ENCODE data around the gene PTPRR. TPM values are rescaled to one million over a fixed set of nuclear protein-coding genes. Genes with fewer than 3 reads are reported as not detected.

The PTPRR gene
- total RNA-seq, 4 donors from 2014 or later, result 0.15 TPM; not detected in 3

DNA sequence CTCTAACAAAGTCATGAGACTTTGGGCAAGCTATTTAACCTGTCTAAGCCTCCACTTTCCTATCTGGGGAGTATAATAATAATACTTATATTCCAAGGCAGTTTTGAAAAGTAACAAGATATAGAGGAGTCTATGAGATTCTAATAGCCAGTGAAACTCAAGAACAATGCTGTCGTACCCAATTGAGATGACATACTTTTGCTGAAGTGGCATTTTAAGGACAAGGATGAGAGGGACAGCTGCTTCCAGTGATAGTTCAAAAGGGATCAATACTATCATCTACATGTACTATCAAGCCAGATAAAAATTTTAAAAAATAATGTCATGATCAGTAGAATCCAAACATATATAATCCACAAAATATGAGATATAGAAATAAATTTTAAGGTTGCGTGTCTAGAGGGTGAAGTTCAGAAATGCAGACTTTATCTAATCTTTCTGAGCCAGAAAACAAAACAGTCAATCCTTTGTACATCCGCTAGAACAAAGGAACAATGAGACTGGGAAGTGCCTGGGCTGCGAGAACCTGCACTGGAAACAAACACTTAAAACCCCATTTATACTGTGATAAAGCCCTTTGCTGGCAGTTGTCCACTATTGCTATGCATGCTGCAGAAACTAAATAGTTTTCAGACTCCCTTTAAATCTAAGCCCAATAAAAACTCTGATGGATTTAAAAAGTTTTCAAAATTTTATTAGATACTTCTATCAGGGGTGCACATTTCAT lies 321.9 kb downstream of the PTPRR start:
- TF ChIP-seq, protein P1, sequence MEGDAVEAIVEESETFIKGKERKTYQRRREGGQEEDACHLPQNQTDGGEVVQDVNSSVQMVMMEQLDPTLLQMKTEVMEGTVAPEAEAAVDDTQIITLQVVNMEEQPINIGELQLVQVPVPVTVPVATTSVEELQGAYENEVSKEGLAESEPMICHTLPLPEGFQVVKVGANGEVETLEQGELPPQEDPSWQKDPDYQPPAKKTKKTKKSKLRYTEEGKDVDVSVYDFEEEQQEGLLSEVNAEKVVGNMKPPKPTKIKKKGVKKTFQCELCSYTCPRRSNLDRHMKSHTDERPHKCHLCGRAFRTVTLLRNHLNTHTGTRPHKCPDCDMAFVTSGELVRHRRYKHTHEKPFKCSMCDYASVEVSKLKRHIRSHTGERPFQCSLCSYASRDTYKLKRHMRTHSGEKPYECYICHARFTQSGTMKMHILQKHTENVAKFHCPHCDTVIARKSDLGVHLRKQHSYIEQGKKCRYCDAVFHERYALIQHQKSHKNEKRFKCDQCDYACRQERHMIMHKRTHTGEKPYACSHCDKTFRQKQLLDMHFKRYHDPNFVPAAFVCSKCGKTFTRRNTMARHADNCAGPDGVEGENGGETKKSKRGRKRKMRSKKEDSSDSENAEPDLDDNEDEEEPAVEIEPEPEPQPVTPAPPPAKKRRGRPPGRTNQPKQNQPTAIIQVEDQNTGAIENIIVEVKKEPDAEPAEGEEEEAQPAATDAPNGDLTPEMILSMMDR (IDR thresholded peaks at IDR 0.05), result no peak
- H3K4me3 ChIP-seq (ENCODE audit: low read depth, poor library complexity, severe bottlenecking), result no peak overlapping the region
- intact Hi-C loops (cut with DNase I; ENCODE audit: low total_unique reads), result loop anchor here (10.0 kb wide), 1 partner anchor 116 kb away; no protein-coding TSS in a partner anchor
- WGBS, 2 donors, result 68 to 73% methylated on average over 4 of the region's 4 CpGs
- DNase-seq (ENCODE audit: low spot score in 2 of 2), result no peak

DNA sequence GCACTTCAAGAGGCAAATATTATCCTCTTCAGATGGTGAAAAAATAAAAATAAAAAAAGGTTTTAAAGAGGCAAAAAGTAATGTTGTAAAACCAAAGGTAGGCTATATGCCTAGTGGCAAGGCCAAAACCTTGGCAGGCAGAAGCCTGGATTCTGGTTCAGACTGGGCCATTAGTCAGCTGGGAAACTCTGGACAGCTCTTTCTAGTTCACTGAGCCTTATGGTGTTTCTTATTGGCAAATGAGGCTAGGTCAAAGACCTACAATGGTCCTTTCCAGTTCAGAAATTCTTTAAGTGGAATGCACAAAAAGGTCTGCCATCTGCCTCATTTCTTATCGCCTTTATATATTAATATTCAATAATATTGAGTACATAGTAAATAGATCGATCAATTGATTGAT lies 327.9 kb downstream of the PTPRR start:
- TF ChIP-seq, protein P1 (IDR thresholded peaks at IDR 0.05), result no peak
- TF ChIP-seq POLR2A (IDR thresholded peaks at IDR 0.05), result no peak
- WGBS, 2 donors, result 93 to 97% methylated on average over 2 of the region's 2 CpGs
- H3K4me3 ChIP-seq (ENCODE audit: low read depth, poor library complexity, severe bottlenecking), result no peak overlapping the region
- DNase-seq (ENCODE audit: low spot score in 2 of 2), result no peak
- intact Hi-C loops (cut with DNase I; ENCODE audit: low total_unique reads), result loop anchor here (10.0 kb wide), 1 partner anchor 122 kb away; no protein-coding TSS in a partner anchor

DNA sequence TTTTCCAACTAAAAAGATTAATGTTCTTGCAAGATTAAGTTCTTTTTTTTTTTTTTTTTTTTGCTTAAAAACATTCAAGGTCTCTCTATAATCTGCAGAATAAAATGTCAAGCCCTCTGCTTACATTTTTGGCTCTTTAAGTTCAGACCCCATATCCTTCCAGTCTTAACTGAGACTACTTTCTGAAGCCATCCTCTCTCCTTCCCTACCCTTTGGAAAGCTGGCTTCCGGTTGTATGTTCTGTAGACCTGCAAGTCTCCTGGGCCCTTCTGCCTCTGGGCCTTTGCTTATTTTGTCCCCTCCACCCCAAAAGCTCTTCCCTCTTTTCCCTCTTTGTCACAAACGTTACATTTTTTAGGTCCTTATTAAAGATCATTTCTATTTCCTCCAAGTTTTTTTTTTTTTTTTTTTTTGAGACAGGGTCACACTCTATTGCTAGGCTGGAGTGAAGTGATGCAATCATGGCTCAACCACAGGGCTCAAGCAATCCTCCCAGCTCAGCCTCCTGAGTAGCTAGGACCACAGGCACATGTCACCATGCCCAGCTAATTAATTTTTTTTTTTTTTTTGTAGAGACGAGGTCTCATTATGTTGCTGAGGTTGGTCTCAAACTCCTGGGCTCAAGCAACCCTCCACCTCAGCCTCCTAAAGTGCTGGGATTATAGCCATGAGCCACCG lies 329.9 kb downstream of the PTPRR start:
- no peak for DNase-seq (ENCODE audit: low spot score in 2 of 2)
- TF ChIP-seq, protein P1 (IDR thresholded peaks at IDR 0.05), result no peak
- no peak for TF ChIP-seq POLR2A (IDR thresholded peaks at IDR 0.05)
- intact Hi-C loops (cut with DNase I; ENCODE audit: low total_unique reads), result loop anchor here (10.0 kb wide), 1 partner anchor 124 kb away; no protein-coding TSS in a partner anchor
- WGBS, 2 donors, result 74 to 79% methylated on average over 4 of the region's 4 CpGs
- H3K4me3 ChIP-seq (ENCODE audit: low read depth, poor library complexity, severe bottlenecking), result no peak overlapping the region

DNA sequence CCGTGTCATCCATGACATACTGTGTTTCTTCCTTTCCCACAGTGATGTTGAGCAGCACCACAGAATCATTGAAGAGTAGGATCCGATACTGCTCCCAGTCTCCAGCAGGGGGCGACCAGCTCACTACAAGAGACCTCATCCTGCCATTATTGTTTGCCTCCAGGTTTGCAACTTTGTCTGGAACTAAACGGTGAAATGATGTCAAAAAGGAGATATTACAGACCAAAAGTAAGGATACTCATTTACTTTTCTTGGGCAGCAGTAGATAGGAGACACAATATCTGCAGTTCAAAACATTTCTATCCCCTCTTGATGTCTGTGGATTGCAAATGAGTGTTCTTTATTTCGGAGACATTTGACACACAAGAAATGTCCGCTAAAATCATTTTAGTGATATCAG lies 330.5 kb downstream of the PTPRR start:
- intact Hi-C loops (cut with DNase I; ENCODE audit: low total_unique reads), result loop anchor here (10.0 kb wide), 1 partner anchor 125 kb away; no protein-coding TSS in a partner anchor

More for the DNA sequence above, 330.5 kb downstream of the PTPRR start:
- no peak overlapping the region for H3K4me3 ChIP-seq (ENCODE audit: low read depth, poor library complexity, severe bottlenecking)
- peak; percentile 59 to 91 for DNase-seq (ENCODE audit: low spot score in 2 of 2)
- TF ChIP-seq, protein P1 (IDR thresholded peaks at IDR 0.05), result no peak
- 32 to 33% methylated on average over 6 of the region's 6 CpGs for WGBS, 2 donors

Other genes with a start within 250 kb of the PTPRR start
- 10 to 100 TPM in 3 of 4 donors, 1 to 10 TPM in 1; 5.9 to 22.9 (median 18.9) TPM for gene TSPAN8, start 237.3 kb upstream of the PTPRR start, total RNA-seq